Lung (tissue), 12 donors: Measurements from ENCODE around the gene CCL25. TPM values are rescaled to one million over a fixed set of nuclear protein-coding genes. Genes with fewer than 3 reads are reported as not detected.
"Not testable (repeated sequence)": the region's sequence is repeated elsewhere in the genome, so short reads cannot be mapped to it uniquely, and the experiment has no call there.

Source experiments
- ATAC-seq: fragments of 200-7000 bp; cut with Tn5 transposase; one replicate; pipeline ENCODE4 v1.9.1; 2020; ENCODE audit warnings: moderate number of reproducible peaks; ENCODE audit not compliant: insufficient read depth, low FRiP score
- DNase-seq, 3 donors: peaks; one replicate each; pipeline ENCODE4 v3.0.0-alpha.2; 2013 to 2017
- H3K27ac ChIP-seq, 2 donors: one replicate each; pipeline ENCODE4 v1.5.1; 2013; ENCODE audit warnings: mild to moderate bottlenecking in 2 of 2, moderate library complexity in 2 of 2, control low read depth in 1 of 2, inconsistent platforms in 1 of 2, low read depth in 1 of 2, low read length in 1 of 2
- H3K27me3 ChIP-seq, 3 donors: one replicate each; pipeline ENCODE4 v1.5.1; 2013; ENCODE audit warnings: low read length in 2 of 3; ENCODE audit not compliant: control insufficient read depth in 3 of 3, insufficient read depth in 3 of 3
- H3K36me3 ChIP-seq, 4 donors: one replicate each; pipeline ENCODE4 v1.5.1; 2013; ENCODE audit warnings: low read length in 4 of 4, mild to moderate bottlenecking in 1 of 4, moderate library complexity in 1 of 4; ENCODE audit not compliant: control insufficient read depth in 4 of 4, insufficient read depth in 4 of 4
- H3K4me1 ChIP-seq, 5 donors: one replicate each; pipeline ENCODE4 v1.5.1; 2013; ENCODE audit warnings: low read length in 5 of 5, mild to moderate bottlenecking in 2 of 5, moderate library complexity in 1 of 5; ENCODE audit not compliant: control insufficient read depth in 5 of 5, insufficient read depth in 5 of 5
- H3K4me3 ChIP-seq: one replicate; pipeline ENCODE4 v1.5.1; 2013; ENCODE audit warnings: mild to moderate bottlenecking, control low read depth, moderate library complexity
- H3K9ac ChIP-seq, 2 donors: one replicate each; pipeline ENCODE4 v1.5.1; 2013; ENCODE audit warnings: low read length in 2 of 2, control low read depth in 1 of 2; ENCODE audit not compliant: insufficient read depth in 1 of 2
- H3K9me3 ChIP-seq, 4 donors: one replicate each; pipeline ENCODE4 v1.5.1; 2013; ENCODE audit warnings: low read length in 3 of 4, mild to moderate bottlenecking in 1 of 4, moderate library complexity in 1 of 4; ENCODE audit not compliant: control insufficient read depth in 4 of 4, insufficient read depth in 3 of 4
- CTCF ChIP-seq: IDR thresholded peaks from 2 replicates; pipeline ENCODE4 v1.5.1; 2012; ENCODE audit warnings: mild to moderate bottlenecking; ENCODE audit errors: control extremely low read depth, extremely low read depth
- WGBS, 2 donors: extraction: QIAGEN DNeasy Blood & Tissue Kit; methylation state at CpG; one replicate each; pipeline ENCODE4 v1.1.7; 2013; 5-methylcytosine and 5-hydroxymethylcytosine counted together
- polyA plus RNA-seq, 2 donors: library from polyadenylated mRNA; stranded (reverse); fragments of 200-250 nt; gene quantifications; one replicate each; pipeline ENCODE4 v1.2.1, GENCODE V29; 2013
- total RNA-seq, 2 donors: library from RNA; depleted of rRNA in 1 of 2; stranded (reverse); fragments of >200 nt in 1 of 2; gene quantifications; one replicate each; pipeline ENCODE4 v1.2.1, GENCODE V29; 2014 to 2021
- donor health status: control.
- donor health status: control.
- donor health status: Bipolar disorder and iron deficiency.
- donor health status: healthy.
- donor health status: DM: yes; HTN: yes; CAD: no.

CCL25 gene
- total and polyA plus RNA-seq, 4 donors = not detected

- H3K27me3 ChIP-seq = no peaks in the 10 kb centered on the region
- H3K4me3 ChIP-seq = no peak overlapping the region
- no peak overlapping the region for H3K9ac ChIP-seq
- TF ChIP-seq CTCF = no peak
- H3K4me1 ChIP-seq = peaks cover 0 to 2% (median 0%) of the 10 kb centered on the region in 5 donors
- peaks cover 0 to 2% (median 0%) of the 10 kb centered on the region in 4 donors for H3K9me3 ChIP-seq
- no peaks in the 10 kb centered on the region for H3K36me3 ChIP-seq
- ATAC-seq (no peak), DNase-seq (no peak)
- 87 to 88% methylated on average over 8 of the region's 8 CpGs for WGBS, 2 donors
- no peak overlapping the region for H3K27ac ChIP-seq
Measured at GRCh38 chr19:8021374-8021773, 31.2 kb upstream of the CCL25 start.

GRCh38 chr19:8022275-8022674 lies 30.3 kb upstream of the CCL25 start:
- H3K36me3 ChIP-seq = no peaks in the 10 kb centered on the region
- WGBS, 2 donors = 62 to 76% methylated on average over 13 of the region's 13 CpGs
- ATAC-seq (no peak), DNase-seq (no peak)
- H3K4me1 ChIP-seq = peaks cover 0 to 2% (median 0%) of the 10 kb centered on the region in 5 donors
- H3K9me3 ChIP-seq = peaks cover 0 to 2% (median 0%) of the 10 kb centered on the region in 4 donors
- no peaks in the 10 kb centered on the region for H3K27me3 ChIP-seq
- no peak for TF ChIP-seq CTCF
- no peak overlapping the region for H3K27ac ChIP-seq
- H3K9ac ChIP-seq = no peak overlapping the region
- H3K4me3 ChIP-seq = no peak overlapping the region

- WGBS, 2 donors = 86 to 91% methylated on average over 5 of the region's 5 CpGs
- H3K27me3 ChIP-seq = no peaks in the 10 kb centered on the region
- no peak overlapping the region for H3K9ac ChIP-seq
- TF ChIP-seq CTCF = no peak
- H3K9me3 ChIP-seq = peaks cover 0 to 2% (median 0%) of the 10 kb centered on the region in 4 donors
- no peak overlapping the region for H3K4me3 ChIP-seq
- no peak for ATAC-seq
- no peak for DNase-seq
- H3K36me3 ChIP-seq = no peaks in the 10 kb centered on the region
- no peak overlapping the region for H3K27ac ChIP-seq
- H3K4me1 ChIP-seq = peaks cover 0 to 2% (median 0%) of the 10 kb centered on the region in 5 donors
Measured at GRCh38 chr19:8023371-8023770, 29.2 kb upstream of the CCL25 start.

- H3K36me3 ChIP-seq, DNase-seq, H3K27ac ChIP-seq, H3K9me3 ChIP-seq, H3K27me3 ChIP-seq, H3K4me1 ChIP-seq, H3K4me3 ChIP-seq, H3K9ac ChIP-seq, ATAC-seq: not testable (repeated sequence)
- 98% methylated on average over 3 of the region's 3 CpGs for WGBS, 2 donors
Measured at GRCh38 chr19:8024256-8024655, 28.3 kb upstream of the CCL25 start.
